ENCODE data around the gene STPG2.

DNA sequence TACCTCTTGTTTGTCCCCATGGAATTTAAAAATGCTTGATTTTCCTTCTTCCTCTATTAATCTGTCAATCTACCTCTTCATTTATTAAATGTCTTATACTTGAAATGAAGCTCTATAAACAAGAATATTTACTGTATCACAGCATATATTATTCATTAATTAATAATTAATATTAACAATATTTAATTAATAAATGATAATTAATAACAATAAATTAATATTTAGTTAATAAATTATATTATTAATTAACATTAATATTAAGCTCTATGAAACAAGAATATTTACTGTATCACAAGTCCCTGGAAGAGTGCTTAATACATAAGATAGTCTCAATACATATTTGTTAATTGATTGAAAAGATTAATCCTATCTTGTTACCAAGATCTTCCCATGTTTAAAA lies 306.6 kb downstream of the STPG2 start:
- TF ChIP-seq, protein P1, sequence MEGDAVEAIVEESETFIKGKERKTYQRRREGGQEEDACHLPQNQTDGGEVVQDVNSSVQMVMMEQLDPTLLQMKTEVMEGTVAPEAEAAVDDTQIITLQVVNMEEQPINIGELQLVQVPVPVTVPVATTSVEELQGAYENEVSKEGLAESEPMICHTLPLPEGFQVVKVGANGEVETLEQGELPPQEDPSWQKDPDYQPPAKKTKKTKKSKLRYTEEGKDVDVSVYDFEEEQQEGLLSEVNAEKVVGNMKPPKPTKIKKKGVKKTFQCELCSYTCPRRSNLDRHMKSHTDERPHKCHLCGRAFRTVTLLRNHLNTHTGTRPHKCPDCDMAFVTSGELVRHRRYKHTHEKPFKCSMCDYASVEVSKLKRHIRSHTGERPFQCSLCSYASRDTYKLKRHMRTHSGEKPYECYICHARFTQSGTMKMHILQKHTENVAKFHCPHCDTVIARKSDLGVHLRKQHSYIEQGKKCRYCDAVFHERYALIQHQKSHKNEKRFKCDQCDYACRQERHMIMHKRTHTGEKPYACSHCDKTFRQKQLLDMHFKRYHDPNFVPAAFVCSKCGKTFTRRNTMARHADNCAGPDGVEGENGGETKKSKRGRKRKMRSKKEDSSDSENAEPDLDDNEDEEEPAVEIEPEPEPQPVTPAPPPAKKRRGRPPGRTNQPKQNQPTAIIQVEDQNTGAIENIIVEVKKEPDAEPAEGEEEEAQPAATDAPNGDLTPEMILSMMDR (IDR thresholded peaks at IDR 0.05) = no peak
- no peak for TF ChIP-seq POLR2A (IDR thresholded peaks at IDR 0.05)
